GM18498 (cell line): ENCODE measurements around the gene CTCF.

Experiments used
- ATAC-seq: cut with Tn5 transposase; IDR thresholded peaks from one replicate; pipeline ENCODE4 v1.9.1; 2021; ENCODE audit warnings: mild to moderate bottlenecking, moderate library complexity; ENCODE audit not compliant: unreplicated experiment

Gene CTCF

DNA sequence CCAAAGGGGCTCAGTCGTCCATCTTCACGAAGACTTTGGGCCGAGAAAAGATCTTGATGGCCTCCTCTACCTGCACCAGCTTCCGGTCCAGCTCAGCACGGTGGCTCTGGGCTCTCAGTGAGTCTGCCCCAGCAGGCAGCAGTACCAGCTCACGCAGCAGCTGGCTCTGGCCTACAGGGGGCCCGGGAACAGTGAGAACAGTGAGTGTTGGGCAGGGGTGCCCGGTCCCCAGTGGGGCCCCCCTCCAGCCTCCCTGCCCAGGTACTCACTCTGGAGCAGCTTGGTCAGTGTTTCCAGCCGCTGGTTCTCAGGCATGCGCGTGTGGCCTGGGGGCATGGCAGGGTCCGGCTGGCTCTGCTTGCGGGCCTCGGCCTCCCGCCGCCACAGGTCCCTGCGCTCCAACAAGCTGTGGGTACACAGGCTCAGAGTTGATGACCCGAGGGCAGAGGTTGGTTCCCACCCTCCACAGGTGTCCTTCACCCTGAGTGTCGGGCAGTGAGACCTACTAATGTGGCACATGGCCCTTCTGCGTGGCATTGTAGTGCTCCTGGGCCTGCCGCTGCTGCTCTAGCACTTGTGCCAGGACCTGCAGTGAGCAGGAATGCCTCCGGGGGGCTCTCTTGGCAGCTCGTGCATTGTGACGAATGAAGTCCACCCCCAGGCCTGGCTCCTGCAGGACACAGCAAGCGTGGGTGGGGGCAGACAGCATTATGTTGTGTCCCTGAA lies 101.0 kb downstream of the CTCF start:
- no peak for ATAC-seq

DNA sequence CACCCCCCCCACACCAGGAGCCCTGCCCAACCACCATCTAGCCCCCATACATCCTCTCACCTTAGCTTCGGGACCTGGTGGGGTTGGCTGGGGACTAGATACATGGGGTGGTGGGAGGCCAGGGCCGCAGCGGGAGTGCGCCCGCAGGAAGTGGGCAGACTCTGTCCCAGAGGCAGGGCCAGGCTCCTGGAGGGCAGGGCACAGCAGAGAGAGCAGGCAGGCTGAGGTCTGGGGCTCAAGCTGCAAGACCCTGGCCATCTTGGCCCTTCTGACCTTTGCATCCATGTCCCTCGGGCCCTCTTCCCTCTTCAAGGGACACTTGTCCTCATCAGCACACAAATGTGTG lies 101.5 kb downstream of the CTCF start:
- no peak for ATAC-seq

DNA sequence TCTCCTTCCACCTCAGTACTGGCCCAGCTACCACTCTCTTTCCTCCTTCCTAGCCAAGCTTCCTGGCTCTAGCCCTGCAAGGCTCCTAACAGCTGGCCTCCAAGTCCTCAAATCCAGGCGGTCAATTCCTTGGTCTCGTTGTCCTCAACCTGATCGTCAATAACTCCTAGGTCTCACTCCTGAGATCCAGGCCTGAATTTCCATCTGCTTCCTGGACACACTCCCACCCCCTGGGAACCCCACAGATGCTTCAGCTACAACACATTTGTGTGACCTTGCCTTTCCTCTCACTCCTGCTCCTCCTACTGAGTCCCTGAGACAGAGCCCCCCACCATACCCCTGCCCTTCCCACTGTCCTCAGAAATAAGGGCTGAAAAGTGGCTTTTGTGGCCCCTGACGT lies 101.9 kb downstream of the CTCF start:
- no peak for ATAC-seq

DNA sequence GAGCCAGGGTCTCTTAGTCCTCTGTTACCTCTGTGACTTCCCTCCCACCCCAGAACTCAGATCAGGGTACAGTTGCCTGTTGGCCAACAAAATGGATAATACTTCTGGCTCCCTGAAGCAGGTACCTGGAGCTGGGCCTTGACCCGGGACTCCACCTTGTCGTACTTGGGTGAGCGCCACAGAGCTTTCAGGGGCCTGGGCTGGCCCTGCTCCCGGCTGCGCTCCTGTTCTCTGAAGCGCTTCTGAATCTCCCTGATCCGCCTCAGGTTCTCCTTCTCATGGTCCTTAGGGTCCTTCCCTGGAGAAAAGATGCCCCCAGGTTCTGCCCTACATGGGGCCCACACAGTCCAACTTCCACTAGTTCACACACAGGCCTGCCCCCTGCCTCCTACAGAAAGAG lies 102.5 kb downstream of the CTCF start:
- ATAC-seq: no peak

DNA sequence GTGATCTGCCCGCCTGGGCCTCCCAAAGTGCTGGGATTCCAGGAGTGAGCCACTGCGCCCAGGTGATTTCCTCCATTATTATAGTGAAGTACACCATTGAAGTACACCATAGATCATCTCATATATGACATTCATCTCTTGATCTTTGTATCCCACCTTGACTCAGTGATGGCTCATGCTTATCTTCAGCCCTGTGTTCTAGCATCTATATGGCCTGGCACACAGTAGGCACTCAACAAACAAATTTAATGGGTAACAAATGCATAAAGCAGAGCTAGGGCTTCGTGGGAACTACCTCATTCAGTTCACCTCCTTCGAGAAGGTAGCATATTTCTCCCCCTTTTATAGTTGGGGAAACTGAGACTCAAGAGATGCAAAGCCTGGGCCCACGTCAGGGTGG lies 103.3 kb downstream of the CTCF start:
- no peak for ATAC-seq

DNA sequence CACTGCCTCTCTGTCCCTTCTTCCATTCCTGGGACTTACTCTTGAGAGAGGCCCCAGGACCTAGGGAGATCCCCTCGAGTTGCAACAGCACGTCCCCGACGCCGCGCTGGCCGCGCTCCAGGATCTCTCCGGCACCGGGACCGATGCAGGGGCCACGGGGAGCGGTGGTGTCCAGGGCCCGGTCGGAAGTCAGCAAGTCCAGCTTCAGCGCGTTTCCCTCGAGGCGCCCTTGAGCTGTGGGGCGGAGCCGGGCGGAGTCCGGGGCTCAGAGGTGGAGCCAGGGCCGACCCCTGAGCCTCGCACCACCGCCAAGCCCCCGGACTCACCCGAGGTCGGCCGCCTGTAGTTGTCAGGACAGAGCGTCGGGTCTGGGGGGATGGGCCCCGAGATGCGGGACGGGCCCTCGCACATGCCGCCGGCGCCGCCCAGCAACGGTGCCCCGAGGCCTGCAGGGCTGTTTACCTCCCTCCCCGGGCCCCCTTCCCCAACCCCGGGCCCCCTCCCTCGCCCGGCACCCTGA lies 103.8 kb downstream of the CTCF start:
- peak; percentile 3 for ATAC-seq

DNA sequence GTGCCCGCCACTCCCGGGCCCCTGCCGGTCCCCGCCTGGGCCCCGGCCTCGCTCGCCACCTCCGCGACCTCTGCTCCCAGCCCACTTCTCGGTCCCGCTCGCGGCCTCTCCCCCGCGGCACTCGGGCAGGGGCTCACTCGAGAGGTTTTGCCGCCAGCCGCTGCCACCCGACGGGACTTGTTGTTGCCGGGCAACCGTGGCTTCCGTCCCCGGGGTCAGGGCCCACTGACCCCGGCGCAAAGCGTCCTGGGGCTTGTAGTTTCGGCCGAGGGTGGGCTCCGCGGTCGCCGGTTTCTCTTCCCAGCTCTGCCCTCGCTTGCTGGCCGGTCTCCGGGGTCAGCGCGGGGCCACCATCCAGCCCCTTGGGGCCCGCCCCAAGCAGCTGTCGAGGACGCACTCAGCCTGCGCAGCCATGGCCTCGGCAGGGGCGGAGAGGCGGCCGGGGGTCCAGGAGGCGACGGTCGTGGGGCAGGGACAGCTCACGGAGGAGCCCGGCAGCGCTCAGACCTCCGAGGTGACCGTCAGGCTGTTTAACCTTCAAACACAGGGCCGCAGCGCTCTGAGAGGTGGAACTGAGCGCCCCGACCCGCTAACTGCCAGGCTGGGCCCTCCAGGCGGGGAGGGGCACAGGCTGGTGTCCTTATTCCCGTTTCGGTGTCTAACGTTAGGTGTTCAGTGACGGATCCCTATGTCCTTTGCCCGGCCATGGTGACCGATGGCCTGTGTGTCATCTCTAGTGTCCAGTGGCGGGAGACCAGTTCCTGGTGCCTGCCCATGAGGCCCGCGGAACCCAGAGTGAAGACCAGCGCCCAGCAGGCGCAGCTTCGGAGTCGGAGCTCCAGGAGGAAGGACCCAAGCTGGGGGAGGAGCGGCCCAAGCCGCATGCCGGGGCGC lies 104.5 kb downstream of the CTCF start, which contains the start of the genes C16orf86 and ENKD1:
TSS of gene C16orf86 (plus strand) at position 256 of the 894 bp plus-strand sequence. CDS start at position 413, 157 bp downstream.
TSS of gene ENKD1 (minus strand) at position 192 of the 894 bp plus-strand sequence. CDS start 308 bp downstream, outside the sequence.
- peak; percentile 62 for ATAC-seq

DNA sequence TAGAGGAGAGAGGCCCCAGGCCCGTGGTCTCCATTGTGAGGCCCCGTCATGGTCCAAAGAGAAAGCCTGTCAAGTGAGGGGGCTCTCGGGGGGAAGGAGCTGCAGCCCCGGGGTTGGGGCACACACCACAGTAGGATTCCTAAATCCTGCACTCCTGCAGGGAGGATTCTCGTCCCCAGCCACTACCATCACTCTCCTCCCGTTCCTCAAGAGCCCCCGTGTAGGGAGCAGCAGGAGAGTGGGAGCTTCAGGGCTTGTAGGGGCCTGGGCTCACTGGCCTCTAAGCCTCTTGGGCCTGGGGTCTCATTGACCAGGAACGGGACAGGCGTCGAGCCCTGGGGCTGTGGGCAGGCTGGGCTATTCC lies 105.1 kb downstream of the CTCF start:
- ATAC-seq: no peak

DNA sequence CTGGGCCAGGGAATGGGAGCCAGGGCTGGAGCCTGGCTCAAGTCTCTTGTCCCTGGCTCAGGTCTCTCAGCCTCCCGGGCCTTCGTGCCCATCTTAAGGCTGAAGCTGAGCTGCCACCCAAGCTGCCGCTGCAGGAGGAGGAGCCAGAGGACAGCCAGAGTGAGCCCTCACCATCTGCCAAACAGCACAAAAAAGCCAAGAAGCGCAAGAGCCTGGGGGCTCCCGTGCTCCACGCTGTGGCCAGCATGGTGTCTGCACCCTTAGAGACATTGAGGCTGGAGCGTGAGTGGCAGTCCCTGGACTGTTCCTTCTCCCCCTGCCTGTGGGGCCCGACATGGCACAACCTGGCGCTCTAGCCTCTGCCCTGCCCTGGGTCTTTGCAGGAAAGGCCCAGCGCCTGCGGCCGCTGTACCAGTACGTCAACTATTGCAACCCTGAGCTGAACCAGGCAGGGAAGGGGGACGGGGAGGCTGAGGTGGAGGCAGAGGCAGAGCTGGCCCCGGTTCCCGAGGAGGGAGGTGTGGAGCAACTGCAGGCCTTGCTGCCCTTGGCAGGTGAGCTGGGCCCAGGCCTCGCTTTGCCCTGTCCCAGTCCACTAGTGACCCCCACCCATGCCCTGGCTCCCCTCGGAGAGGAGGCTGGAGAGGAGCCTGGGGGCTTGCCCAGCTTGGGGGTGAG lies 105.6 kb downstream of the CTCF start:
- ATAC-seq: peak; percentile 82

DNA sequence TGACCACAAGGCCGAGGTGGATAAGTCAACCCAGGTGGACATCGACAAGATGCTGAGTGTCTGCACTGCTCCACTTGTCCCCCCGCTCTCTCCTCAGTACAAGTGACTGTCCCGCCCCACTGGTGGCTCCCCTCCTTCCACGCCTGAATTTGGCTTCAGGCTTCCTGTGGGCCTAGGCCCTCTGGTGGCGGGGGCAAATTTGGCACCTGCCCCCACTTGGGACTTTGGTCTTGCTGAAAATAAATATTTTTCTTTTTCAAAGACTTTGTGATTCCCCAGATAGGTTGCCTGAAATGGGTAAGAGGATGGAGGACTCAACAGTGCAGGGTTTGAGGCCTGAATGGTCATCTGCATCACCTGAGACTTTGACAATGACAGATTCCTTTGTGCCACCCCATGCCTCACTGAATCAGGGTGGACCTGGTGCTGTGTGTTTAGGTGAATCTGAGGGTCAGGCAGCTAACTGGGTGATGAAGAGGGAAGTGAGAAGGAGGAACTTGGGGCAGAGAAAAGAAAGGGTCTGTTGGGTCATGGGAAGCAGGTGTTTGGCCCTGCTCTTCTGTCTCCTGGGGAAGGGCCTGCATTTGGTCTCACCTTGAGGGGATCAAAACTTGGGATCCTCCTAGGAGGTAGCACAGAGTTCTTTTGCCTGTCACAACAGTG lies 106.3 kb downstream of the CTCF start:
- no peak for ATAC-seq

DNA sequence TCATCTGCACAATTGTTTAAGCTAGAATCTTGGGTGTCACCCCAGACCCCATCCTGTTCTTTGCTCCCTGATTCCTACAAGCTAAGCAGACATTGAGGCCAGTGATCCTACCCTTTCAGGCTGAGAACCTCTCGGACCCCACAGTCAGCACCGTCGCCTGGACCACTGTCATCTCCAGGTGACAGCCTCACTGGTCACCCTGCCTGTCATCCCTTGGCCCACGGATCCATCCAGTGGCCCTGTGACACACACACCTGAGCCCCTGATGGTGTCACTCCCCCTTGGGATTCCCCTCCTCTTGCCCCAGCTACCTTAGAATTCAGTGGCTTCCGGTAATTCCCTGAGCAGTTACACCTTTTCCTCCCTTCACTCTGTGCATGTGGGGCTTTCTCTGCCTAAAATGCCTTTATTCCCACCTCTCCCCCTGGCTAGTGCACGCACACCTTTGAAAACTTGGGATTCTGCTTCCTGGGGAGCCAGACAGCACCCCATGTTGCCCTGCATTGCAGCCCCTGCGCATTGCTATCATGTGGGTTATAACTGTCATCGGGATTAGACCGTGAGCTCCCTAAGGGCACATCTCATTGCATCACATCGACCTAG lies 107.3 kb downstream of the CTCF start:
- ATAC-seq: no peak

DNA sequence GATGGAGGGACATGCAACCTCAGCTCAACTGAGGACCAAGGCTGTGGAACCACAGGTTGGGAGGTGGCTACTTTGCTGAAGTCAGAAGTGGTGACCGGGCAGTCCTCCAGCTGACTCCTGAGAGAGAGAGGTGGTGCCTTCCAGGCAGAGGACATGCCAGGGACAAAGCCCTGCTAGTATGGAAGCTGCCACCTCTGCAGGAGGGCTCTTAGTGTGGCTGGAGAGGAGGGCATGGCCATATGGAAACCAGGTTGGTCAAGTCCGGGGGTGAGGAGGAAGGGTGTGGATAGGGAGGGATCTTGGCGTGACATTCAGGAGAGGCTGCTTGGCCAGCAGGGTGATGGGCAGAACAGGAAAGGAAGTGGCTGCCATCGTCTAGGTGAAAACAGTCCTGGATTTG lies 110.0 kb downstream of the CTCF start:
- no peak for ATAC-seq

DNA sequence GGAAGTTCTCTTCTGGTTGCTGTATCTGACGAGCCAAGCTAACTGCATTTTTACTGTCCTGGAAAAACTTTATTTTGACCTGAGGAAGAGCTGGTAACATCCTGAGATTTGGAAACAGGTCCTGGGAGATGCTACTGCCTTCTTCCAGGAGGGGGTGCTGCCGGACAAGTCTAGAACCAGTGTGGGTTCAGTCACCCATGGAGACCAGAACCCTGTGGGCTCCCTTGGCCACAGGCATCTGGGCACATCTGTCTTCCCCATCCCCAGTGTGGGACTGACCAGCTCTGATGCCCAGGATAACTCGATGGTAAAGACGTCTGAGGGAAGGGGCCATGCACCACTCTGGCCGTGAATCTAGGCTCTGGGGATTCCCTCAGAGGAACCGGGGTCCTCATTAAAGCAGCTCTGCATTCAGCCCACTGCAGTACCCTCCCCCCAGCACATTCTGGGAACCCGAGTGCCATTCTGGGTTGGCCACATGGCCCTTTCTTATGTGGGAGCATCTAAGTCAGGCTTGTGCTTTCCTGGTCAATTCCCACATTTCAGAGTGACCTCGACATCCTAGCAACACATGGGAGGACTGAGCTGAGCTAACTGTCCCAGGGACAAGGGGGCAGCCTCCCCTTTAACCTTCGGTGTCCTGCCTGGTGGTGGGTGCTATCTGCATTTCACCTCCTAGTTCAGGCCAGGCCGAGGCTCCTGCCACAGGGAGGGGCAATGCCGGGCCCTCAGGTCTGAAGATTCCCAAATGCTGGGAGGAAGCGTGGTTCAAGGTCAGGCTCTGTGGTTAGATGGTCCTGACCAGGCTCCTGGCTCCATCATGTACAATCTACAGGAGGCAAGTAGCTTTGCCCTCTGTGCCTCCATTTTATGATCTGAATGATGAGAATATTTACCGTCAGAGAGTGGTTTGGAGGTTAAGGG lies 110.7 kb downstream of the CTCF start:
- no peak for ATAC-seq

DNA sequence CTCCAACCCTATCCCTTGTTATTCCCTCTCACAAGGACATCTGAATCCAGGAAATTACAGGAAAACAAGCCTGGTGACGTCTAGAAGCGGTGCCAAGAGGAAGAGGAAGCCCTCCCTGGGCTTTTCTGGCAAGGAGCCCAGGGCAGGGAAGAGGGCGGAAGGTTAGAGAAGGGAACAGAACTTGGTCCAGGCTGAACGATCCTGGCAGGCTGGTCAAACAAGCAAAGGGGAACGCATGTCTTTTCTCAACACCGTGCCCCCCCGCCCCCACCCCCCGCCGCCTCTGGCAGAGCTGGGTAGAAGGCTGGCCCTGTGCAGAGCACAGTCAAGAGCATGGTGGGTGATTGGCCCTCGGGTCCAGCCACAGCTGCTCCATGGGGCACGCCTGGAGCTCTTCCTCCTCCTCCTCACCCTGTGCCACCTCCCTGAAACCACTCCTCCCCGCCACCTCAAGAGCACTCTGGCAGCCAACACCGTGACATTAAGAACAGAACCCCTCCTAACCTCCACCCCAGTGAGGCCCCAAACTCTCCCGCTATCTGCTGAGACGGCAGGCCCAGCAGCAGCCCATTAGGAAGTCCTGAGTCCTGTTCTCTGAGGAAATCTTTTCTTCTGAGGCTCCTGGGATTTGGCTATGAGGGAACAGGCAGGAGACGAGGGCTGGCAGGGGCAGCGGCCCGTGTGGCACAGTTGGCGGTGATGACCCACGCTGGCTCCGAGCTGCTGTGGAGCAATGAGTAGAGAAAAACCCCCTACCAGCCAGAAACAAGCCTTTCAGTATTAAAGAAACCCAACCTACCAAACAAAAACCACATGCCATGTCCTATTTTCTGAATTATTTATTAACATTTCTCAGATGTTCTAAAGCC lies 111.6 kb downstream of the CTCF start:
- no peak for ATAC-seq

DNA sequence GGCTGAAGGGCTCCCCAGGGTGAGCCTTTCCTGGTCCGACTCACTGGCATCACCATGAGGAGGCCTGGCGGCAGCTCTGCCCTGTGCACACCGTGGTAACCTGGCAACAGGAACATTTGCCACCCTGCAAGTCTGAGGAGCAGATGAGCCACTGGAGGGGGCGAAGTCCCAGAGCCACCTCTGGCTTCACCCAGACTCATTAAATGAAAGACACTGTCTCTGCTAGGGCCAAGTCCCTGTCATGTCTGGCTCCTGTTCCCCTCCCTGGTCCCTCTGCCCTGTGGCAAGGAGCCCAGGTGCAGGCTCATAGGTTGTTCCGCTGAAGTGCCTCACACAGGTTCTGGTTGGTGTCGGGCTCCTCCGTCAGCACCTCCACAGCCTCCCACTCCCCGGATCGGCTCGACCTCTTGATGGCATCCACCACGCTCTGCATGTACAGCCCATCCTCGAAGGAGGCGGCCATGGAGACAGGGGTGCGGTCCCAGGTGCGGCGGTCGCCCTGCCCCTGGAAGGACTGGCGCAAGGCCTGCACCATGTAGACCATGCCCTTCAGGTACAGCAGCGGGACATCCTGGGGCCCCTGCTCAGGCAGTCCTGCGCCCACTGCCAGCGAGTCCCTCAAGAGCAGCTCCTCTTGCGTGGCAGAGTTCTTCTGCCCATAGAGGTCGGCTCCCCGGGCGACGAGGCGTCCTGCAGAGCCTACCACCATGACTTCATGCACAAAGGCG lies 112.7 kb downstream of the CTCF start:
- no peak for ATAC-seq

DNA sequence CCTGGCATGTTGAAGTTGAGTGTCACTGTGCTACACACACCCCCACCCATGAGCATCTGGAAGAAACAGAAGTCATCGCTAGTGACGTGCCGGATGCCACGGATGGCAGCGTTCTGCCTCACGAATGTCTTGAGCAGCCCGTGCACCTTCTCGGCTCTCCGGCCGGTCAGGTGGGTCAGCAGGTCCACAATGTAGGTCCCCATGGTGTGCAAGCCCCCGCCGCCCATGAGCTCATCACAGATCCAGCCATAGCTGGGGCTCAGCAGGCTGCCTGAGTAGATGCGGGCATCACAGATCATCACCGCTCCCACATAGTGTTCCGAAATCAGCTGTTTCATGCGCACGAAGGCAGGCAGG lies 113.2 kb downstream of the CTCF start:
- no peak for ATAC-seq

DNA sequence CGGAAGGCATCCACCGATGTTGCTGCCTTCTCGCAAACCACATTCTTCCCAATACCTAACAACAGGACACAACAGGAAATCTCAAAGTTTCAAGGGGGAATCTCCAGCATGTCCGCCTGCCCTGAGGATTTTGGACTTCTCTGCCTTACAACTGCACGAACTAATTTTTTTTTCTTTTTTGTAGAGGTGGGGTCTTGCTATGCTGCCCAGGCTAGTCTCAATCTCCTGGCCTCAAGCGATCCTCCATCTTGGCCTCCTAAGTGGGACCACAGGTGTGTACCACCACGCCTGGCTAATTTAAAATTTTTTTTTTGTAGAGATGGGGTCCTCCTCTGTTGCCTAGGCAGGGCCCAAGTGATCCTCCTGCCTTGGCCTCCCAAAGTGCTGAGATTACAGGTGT lies 113.7 kb downstream of the CTCF start:
- no peak for ATAC-seq

DNA sequence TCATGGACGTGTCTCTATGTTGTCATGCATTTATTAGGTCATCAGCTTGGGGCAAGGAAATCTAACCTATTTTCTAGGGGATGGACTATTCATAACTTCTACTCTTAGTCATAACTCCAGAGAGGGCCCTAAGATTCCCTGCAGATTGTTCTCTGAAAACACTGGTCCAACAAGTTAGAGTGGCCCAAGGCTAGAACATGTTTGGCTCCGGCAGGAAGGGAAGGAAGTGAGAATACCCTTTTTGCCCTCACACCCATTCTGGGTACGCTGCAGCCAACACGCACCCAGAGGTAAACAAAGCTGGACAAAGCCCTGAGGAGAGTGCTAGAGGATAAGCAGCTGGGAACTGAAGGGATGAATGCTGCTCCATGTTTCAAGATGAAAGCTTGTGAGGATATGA lies 114.2 kb downstream of the CTCF start:
- no peak for ATAC-seq
